ENCODE results near the gene PIRT.

Gene PIRT

DNA sequence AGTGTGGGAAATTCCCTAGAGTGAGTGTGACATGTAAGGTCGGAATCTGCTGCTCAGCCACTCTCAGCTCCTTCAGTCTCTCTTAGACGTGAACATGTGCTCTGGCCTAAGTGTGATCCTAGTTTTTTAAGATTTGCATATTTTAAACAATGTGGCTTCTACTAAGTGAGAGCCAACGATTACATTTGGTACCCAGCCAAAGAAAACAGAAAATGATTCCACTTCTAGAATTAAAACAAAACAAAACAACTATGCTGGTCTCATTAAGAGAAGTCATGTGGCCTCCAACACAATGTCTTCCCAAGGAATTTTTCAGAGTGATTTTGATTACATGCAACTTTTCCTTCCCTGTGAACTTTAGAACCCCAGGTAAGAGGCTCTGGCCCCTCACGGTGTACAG is 44.1 kb downstream of the PIRT start:
- no peak for TF ChIP-seq CTCF (IDR thresholded peaks at IDR 0.05; ENCODE audit: low read depth, low read length, missing control alignments)
- in situ Hi-C loops (cut with HindIII; ENCODE audit: low pct_ligation_motif_present, low sequenced_read_pairs), result no loop called here
- H3K4me3 ChIP-seq (ENCODE audit: low read depth, low read length), result no peak overlapping the region
- H3K27ac ChIP-seq, result no peak overlapping the region
- H3K36me3 ChIP-seq (replicated peaks), result no peaks in the 10 kb centered on the region
- no peak for DNase-seq
- no peaks in the 10 kb centered on the region for H3K27me3 ChIP-seq (replicated peaks)

- H3K36me3 ChIP-seq (replicated peaks), result no peaks in the 10 kb centered on the region
- H3K27me3 ChIP-seq (replicated peaks), result no peaks in the 10 kb centered on the region
- no peak overlapping the region for H3K4me3 ChIP-seq (ENCODE audit: low read depth, low read length)
- DNase-seq, result no peak
- TF ChIP-seq CTCF (IDR thresholded peaks at IDR 0.05; ENCODE audit: low read depth, low read length, missing control alignments), result no peak
- H3K27ac ChIP-seq, result no peak overlapping the region
- in situ Hi-C loops (cut with HindIII; ENCODE audit: low pct_ligation_motif_present, low sequenced_read_pairs), result no loop called here
Measured at GRCh38 chr17:10793256-10793655, 44.6 kb downstream of the PIRT start.

DNA sequence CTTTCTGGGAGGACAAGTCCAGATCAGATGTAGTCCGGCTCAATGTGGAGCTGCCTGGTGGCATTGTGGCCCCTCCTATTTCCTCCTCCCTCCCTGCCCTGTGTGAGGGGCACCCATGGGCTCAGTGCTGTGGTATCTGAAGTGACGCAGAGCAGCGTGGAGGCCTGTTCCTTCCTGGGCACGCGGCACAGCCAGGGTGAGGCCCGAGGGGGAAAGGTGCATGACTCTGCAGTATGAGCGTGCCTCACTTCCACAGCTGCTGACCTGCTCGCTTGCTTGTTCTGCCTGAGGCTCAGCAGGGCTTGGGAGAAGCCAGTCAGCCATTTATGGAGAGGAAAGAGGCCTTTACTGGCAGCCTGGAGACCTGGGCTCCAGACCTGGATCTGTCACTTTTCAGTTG is 45.7 kb downstream of the PIRT start:
- DNase-seq, result no peak
- Histone ChIP-seq H3K4me3 (ENCODE audit: low read depth, low read length) (no peak overlapping the region), H3K27ac (no peak overlapping the region), H3K27me3 (replicated peaks) (no peaks in the 10 kb centered on the region), H3K36me3 (replicated peaks) (no peaks in the 10 kb centered on the region)
- in situ Hi-C loops (cut with HindIII; ENCODE audit: low pct_ligation_motif_present, low sequenced_read_pairs), result no loop called here
- TF ChIP-seq CTCF (IDR thresholded peaks at IDR 0.05; ENCODE audit: low read depth, low read length, missing control alignments), result no peak

DNA sequence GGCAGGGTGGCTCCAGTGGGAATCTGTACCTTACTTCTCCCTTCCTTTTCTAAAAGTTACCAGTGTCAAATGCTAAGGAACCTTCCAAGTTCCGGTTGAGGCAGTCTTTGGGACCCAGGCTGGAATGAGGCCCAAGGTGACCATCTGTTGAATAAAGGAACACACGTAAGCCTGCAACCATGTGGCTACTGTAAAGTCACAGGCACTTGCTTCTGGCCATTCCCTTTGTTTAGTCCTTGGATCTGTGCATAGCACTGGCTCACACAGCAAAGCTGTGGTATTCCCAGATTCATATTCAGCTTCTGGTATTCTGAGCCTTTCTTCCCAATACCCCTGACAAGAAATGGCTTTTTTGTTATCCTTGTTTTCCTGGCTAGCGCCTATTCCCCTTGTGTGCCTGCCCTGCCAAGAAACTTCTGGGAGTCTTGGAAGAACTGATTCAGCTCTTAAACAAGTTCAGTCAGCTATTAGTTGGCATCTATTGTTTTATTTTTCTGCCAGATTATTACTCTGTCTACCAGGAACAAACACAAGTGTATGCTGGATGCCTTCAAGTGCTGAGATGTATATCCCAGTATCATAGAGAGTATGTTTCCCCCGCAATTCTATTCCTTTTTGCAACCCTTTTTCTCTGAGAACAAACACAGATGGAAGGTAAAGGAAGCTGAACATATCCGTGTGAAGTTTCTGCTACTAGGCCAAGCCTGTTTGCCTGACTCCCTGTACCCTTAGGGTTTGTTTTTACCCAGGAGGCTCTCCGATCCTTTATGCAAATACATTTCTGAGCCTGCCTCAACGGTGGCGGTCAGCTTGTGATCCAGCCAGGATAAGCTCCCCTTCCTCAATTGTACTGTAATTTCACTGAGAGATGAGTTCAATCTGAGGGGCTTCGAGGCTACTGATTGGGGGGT is 47.1 kb downstream of the PIRT start:
- in situ Hi-C loops (cut with HindIII; ENCODE audit: low pct_ligation_motif_present, low sequenced_read_pairs), result no loop called here
- TF ChIP-seq CTCF (IDR thresholded peaks at IDR 0.05; ENCODE audit: low read depth, low read length, missing control alignments), result no peak

GRCh38 chr17:10789694-10790271 is 48.1 kb downstream of the PIRT start:
- Histone ChIP-seq H3K4me3 (ENCODE audit: low read depth, low read length) (no peak overlapping the region), H3K36me3 (replicated peaks) (no peaks in the 10 kb centered on the region), H3K27ac (no peak overlapping the region), H3K27me3 (replicated peaks) (no peaks in the 10 kb centered on the region)
- TF ChIP-seq CTCF (IDR thresholded peaks at IDR 0.05; ENCODE audit: low read depth, low read length, missing control alignments), result no peak
- in situ Hi-C loops (cut with HindIII; ENCODE audit: low pct_ligation_motif_present, low sequenced_read_pairs), result no loop called here
- no peak for DNase-seq

More for the DNA sequence above, 47.1 kb downstream of the PIRT start:
- Histone ChIP-seq H3K4me3 (ENCODE audit: low read depth, low read length) (no peak overlapping the region), H3K36me3 (replicated peaks) (no peaks in the 10 kb centered on the region), H3K27me3 (replicated peaks) (no peaks in the 10 kb centered on the region), H3K27ac (no peak overlapping the region)
- no peak for DNase-seq
